ENCODE results near the gene CAMSAP3. TPM values are rescaled to one million over a fixed set of nuclear protein-coding genes. Genes with fewer than 3 reads are reported as not detected.

CAMSAP3 gene
- total RNA-seq, 1 experiment from 2014 or later = 28.4 TPM

DNA sequence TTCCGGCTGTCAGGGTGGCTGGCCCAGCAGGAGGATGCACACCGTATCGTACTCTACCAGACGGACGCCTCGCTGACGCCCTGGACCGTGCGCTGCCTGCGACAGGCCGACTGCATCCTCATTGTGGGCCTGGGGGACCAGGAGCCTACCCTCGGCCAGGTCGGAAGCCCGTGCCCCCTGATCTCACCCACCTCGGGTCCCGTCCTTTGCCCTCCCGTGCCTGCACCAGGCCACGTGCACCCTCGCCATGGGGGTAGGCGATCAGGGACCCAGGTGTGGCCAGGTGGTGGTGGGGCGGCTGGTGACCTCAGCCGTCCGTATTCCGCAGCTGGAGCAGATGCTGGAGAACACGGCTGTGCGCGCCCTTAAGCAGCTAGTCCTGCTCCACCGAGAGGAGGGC is 41.1 kb upstream of the CAMSAP3 start:
- no peaks in the 10 kb centered on the region for H3K9me3 ChIP-seq (ENCODE audit: control insufficient read depth, low read depth, low read length)
- H4K5ac ChIP-seq (ENCODE audit: insufficient read length, low read depth, low read length) = no peak overlapping the region
- peaks cover 20 to 62% (median 43%) of the 10 kb centered on the region in 3 experiments; a peak in 6 of 7 replicates for H3K36me3 Mint-ChIP-seq (ENCODE audit: insufficient read depth in 1 of 3, low read depth in 3 of 3)
- H3K14ac ChIP-seq (ENCODE audit: insufficient read depth, low read length) = no peak overlapping the region
- no peaks in the 10 kb centered on the region for H4K20me1 ChIP-seq (ENCODE audit: control insufficient read depth, insufficient read depth, insufficient read length)
- peak overlapping the region; percentile 24 for H3K4me2 ChIP-seq (ENCODE audit: insufficient read depth, insufficient read length, low read length)
- H2BK20ac ChIP-seq (ENCODE audit: low read depth, low read length, poor library complexity, severe bottlenecking) = no peak overlapping the region
- H3K23ac ChIP-seq (ENCODE audit: insufficient read length, low read depth, low read length) = no peak overlapping the region
- no peaks in the 10 kb centered on the region for H3K23me2 ChIP-seq (ENCODE audit: insufficient read length, low read depth, low read length, poor library complexity, severe bottlenecking)
- H3K4me1 Mint-ChIP-seq = peaks cover 7 to 10% of the 10 kb centered on the region in 2 experiments; a peak in 3 of 4 replicates
- no peak overlapping the region for H3K4me3 Mint-ChIP-seq
- no peaks in the 10 kb centered on the region for H3K79me1 ChIP-seq (ENCODE audit: insufficient read depth, low read depth, low read length, poor library complexity, severe bottlenecking)
- no peaks in the 10 kb centered on the region for H3K27me3 Mint-ChIP-seq (ENCODE audit: low read depth)
- H3K56ac ChIP-seq (ENCODE audit: insufficient read length, low read depth, low read length) = no peak overlapping the region
- H4K8ac ChIP-seq (replicated peaks; ENCODE audit: insufficient read length, low read depth, low read length) = no peak overlapping the region
- H3K9me3 Mint-ChIP-seq = no peaks in the 10 kb centered on the region; a peak in 1 of 5 replicates
- no peak overlapping the region for H3K27ac Mint-ChIP-seq
- WGBS (ENCODE audit: extremely low coverage, insufficient read length, low lambda C conversion rate) = no CpG with 5 or more reads among the region's 28 CpGs
- H2BK5ac ChIP-seq (ENCODE audit: insufficient read length, low read length) = no peak overlapping the region
- H3K27me3 ChIP-seq (ENCODE audit: insufficient read depth, low read length) = no peaks in the 10 kb centered on the region
- H2AK5ac ChIP-seq (ENCODE audit: insufficient read length, low read length) = no peak overlapping the region
- peak; percentile 45 for DNase-seq
- H3K27ac ChIP-seq (ENCODE audit: insufficient read length, low read depth, low read length) = no peak overlapping the region
- H2BK12ac ChIP-seq (ENCODE audit: insufficient read length, low read depth, low read length) = no peak overlapping the region
- H4K91ac ChIP-seq (ENCODE audit: insufficient read length, low read depth, low read length) = no peak overlapping the region
- H3K9ac ChIP-seq (ENCODE audit: extremely low read depth, insufficient read length, low read length) = no peak overlapping the region
- no peaks in the 10 kb centered on the region for H3K79me2 ChIP-seq (ENCODE audit: insufficient read depth, low read length)
- no peak overlapping the region for H3K4ac ChIP-seq (ENCODE audit: low read depth, low read length)
- TF ChIP-seq, protein P1, sequence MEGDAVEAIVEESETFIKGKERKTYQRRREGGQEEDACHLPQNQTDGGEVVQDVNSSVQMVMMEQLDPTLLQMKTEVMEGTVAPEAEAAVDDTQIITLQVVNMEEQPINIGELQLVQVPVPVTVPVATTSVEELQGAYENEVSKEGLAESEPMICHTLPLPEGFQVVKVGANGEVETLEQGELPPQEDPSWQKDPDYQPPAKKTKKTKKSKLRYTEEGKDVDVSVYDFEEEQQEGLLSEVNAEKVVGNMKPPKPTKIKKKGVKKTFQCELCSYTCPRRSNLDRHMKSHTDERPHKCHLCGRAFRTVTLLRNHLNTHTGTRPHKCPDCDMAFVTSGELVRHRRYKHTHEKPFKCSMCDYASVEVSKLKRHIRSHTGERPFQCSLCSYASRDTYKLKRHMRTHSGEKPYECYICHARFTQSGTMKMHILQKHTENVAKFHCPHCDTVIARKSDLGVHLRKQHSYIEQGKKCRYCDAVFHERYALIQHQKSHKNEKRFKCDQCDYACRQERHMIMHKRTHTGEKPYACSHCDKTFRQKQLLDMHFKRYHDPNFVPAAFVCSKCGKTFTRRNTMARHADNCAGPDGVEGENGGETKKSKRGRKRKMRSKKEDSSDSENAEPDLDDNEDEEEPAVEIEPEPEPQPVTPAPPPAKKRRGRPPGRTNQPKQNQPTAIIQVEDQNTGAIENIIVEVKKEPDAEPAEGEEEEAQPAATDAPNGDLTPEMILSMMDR (conservative IDR thresholded peaks at IDR 0.05) = no peak
- H3K4me1 ChIP-seq (ENCODE audit: insufficient read depth, low read length) = peaks cover 2% of the 10 kb centered on the region; the same call in 1 of the 2 replicates
- H2BK120ac ChIP-seq (ENCODE audit: low read depth, low read length, poor library complexity, severe bottlenecking) = no peak overlapping the region
- no peak overlapping the region for H2AFZ ChIP-seq (ENCODE audit: low read length)
- no peak overlapping the region for H2BK15ac ChIP-seq (ENCODE audit: low read depth, low read length)
- no peak overlapping the region for H3K18ac ChIP-seq (ENCODE audit: insufficient read length, low read depth, low read length)
- no peak overlapping the region for H3T11ph ChIP-seq (ENCODE audit: low read length)

Data from H9 (cell line).